Esophagus (tissue), 2 donors: ENCODE results near the gene ZBTB42. TPM values are rescaled to one million over a fixed set of nuclear protein-coding genes. Genes with fewer than 3 reads are reported as not detected.

Source experiments
- H3K27ac ChIP-seq, 2 donors: one replicate each; pipeline ENCODE4 v1.5.1; 2013; ENCODE audit warnings: low read depth in 2 of 2, mild to moderate bottlenecking in 2 of 2, inconsistent platforms in 1 of 2, low read length in 1 of 2, moderate library complexity in 1 of 2
- H3K27me3 ChIP-seq, 2 donors: one replicate each; pipeline ENCODE4 v1.6.1; 2013; ENCODE audit warnings: low read length in 2 of 2, control low read depth in 1 of 2, mild to moderate bottlenecking in 1 of 2; ENCODE audit not compliant: insufficient read depth in 2 of 2, control insufficient read depth in 1 of 2
- H3K36me3 ChIP-seq, 2 donors: one replicate each; pipeline ENCODE4 v1.6.1; 2013; ENCODE audit warnings: low read length in 1 of 2; ENCODE audit not compliant: control insufficient read depth in 2 of 2, insufficient read depth in 2 of 2
- H3K4me1 ChIP-seq, 2 donors: one replicate each; pipeline ENCODE4 v1.6.1; 2013; ENCODE audit warnings: low read length in 1 of 2; ENCODE audit not compliant: control insufficient read depth in 2 of 2, insufficient read depth in 2 of 2
- H3K4me3 ChIP-seq, 2 donors: one replicate each; pipeline ENCODE4 v1.5.1; 2013; ENCODE audit warnings: low read length in 2 of 2, mild to moderate bottlenecking in 2 of 2, low read depth in 1 of 2, moderate library complexity in 1 of 2
- H3K9me3 ChIP-seq, 2 donors: one replicate each; pipeline ENCODE4 v1.6.1; 2013; ENCODE audit warnings: mild to moderate bottlenecking in 2 of 2, low read depth in 1 of 2, low read length in 1 of 2, moderate library complexity in 1 of 2; ENCODE audit not compliant: control insufficient read depth in 2 of 2, insufficient read depth in 1 of 2
- WGBS, 2 donors: extraction: QIAGEN DNeasy Blood & Tissue Kit; methylation state at CpG; one replicate each; pipeline ENCODE4 v1.1.7; 2013; 5-methylcytosine and 5-hydroxymethylcytosine counted together
- polyA plus RNA-seq, 2 donors: library from polyadenylated mRNA; stranded (reverse); fragments of 200-250 nt; gene quantifications; one replicate each; pipeline ENCODE4 v1.2.3, GENCODE V29; 2013
- donor health status: healthy with polysubstance abuse.
- donor health status: Bipolar disorder and iron deficiency.

The ZBTB42 gene
- polyA plus RNA-seq, 2 donors, result 5.0 TPM

DNA sequence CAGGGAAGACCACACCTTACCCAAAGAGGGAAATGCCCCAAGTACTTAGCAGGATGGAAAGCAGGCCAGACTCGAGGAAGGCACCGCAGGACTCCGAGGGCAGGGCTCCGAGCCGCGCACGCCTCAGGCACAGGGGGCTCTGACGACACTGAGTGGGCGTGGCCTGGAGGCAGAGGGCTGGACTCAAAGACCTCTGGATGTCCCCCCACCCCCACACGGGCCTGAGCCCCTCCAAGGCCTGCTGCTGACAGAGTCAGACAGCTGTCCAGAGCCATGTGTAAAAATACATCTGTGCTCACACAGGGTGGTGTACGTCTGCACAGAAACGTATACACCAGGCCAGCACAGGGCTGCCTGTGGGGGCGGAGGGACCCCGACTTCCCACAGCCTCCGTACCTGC is 6.8 kb upstream of the ZBTB42 start:
- peaks cover 0 to 28% of the 10 kb centered on the region in 2 donors for H3K36me3 ChIP-seq
- WGBS, 2 donors, result 6 to 8% methylated on average over 14 to 15 of the region's 15 CpGs
- H3K27me3 ChIP-seq, result no peaks in the 10 kb centered on the region
- H3K4me3 ChIP-seq, result peak overlapping the region; percentile 66 to 82
- peak overlapping the region in 1 of 2 donors; percentile 23 for H3K27ac ChIP-seq
- H3K9me3 ChIP-seq, result no peaks in the 10 kb centered on the region
- peaks cover 12 to 41% of the 10 kb centered on the region in 2 donors for H3K4me1 ChIP-seq

DNA sequence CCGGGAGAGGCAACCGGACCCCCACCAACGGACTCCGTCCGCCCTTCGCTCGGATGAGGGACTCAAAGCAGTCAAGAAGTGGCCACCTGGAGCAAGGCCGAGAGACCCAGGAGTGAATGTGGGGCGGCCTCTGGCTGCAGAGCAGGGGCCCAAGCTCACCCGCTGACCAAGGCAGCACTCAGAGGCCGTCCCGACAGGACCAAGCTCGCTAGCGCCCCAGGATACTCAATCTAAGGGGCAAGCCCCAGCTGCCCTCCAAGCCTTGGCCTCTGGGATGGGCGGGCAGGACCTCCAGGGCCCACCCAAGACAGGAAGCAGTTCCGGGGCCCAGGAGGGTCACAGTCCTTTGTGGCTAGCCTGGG is 6.3 kb upstream of the ZBTB42 start:
- Histone ChIP-seq H3K4me1 (peaks cover 12 to 41% of the 10 kb centered on the region in 2 donors), H3K4me3 (peak overlapping the region; percentile 66 to 82), H3K27ac (peak overlapping the region; percentile 36 to 81), H3K27me3 (no peaks in the 10 kb centered on the region), H3K36me3 (peaks cover 0 to 27% of the 10 kb centered on the region in 2 donors), H3K9me3 (no peaks in the 10 kb centered on the region)
- 3 to 6% methylated on average over 16 of the region's 16 CpGs for WGBS, 2 donors

DNA sequence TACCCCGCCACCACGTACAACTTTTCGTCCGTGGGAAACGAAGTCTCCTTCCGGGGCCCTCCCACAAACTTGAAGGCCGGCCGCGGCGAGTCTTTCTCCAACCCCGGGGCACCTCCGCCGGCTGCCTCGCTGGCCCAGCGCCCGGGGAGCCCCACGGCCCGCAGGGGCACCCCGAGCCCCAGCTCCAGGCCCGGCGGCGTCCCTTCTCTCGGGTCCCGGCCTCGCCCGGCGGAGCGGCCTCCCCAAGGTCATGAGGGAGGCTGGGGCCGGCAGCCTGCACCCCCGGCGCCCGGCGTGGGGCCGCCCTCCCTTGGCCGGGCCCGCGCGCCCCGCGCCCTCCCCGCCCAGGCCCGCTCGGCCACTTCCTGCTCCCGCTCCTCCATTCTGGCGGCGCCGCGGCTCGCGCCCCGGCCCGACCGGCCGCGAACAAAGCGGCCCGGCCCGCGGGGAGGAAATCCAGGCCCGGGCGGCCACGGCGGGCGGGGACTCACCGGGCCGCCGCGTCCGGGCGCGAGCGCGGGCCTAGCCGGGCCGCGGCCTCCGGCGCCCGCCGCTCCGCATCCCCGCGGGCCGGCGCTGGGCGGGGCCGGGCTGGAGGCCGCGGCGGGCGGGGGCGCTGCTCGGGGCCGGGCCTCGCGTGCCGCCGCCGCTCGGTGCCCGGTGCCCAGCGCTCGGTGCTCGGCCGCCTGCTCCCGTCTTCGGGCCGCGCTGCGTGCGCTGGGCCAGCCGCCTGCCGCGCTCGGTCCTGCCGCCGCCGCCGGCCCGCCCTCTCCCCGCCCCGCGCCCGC is 5.7 kb upstream of the ZBTB42 start, which contains the start of gene AKT1:
TSS of gene AKT1 (minus strand) at position 756 of the 788 bp plus-strand sequence. CDS start 3,105 bp downstream, outside the sequence.
- peaks cover 0 to 23% of the 10 kb centered on the region in 2 donors for H3K36me3 ChIP-seq
- WGBS, 2 donors, result 1% methylated on average over 30 to 123 of the region's 124 CpGs
- peak within 1 kb of the TSS; percentile 90 to 93 for H3K27ac ChIP-seq
- peaks cover 12 to 43% of the 10 kb centered on the region in 2 donors for H3K4me1 ChIP-seq
- H3K27me3 ChIP-seq, result no peaks in the 10 kb centered on the region
- no peaks in the 10 kb centered on the region for H3K9me3 ChIP-seq
- H3K4me3 ChIP-seq, result peak within 1 kb of the TSS; percentile 66 to 82

DNA sequence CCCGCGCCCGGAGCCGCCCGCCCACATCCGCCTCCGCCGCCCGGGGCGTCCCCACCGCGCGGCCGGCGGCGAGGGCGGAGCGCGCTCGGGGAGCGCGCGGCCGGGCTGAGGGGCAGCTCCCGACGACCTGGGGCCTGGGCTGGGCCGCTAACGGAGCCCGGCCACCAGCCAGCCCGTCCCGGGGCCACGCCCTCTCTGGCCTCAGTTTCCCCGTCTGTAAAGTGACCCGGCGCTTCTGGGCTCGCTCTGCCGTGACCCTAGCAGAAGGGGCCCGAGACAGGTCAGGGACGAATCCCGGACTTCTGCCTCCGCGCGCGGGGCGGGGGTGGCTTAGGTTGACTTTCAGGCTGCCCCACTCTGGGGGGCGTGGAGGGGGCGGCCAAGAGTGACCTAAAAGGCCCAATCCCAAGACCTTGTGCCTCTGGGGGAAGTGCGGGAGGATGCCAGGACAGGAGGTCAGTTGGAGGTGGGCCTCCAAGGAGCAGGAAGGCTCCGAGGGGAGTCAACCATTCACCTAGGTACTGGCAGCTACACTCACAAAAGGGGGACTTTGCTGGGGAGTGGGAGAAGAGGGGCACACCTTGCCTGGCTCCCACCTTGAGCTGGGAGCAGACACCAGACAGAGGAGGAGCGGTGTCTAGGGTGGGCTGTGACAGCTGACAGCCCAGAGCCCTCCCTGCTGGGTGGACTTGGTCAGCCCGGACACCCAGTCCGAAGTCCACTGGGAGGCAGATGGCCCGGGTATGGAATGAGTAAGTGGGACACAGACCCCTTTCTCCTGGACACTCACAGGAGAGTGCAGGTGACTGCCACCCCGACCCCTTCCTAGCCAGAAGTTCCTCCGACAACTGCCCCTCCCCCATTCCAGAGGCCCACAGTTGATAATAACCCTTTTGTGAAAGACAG is 4.9 kb upstream of the ZBTB42 start:
- Histone ChIP-seq H3K36me3 (peaks cover 0 to 15% of the 10 kb centered on the region in 2 donors), H3K4me3 (peak overlapping the region; percentile 51 to 82), H3K27me3 (no peaks in the 10 kb centered on the region), H3K27ac (peak overlapping the region; percentile 90 to 93), H3K9me3 (no peaks in the 10 kb centered on the region), H3K4me1 (peaks cover 12 to 36% of the 10 kb centered on the region in 2 donors)
- WGBS, 2 donors, result 9 to 10% methylated on average over 51 to 55 of the region's 55 CpGs

DNA sequence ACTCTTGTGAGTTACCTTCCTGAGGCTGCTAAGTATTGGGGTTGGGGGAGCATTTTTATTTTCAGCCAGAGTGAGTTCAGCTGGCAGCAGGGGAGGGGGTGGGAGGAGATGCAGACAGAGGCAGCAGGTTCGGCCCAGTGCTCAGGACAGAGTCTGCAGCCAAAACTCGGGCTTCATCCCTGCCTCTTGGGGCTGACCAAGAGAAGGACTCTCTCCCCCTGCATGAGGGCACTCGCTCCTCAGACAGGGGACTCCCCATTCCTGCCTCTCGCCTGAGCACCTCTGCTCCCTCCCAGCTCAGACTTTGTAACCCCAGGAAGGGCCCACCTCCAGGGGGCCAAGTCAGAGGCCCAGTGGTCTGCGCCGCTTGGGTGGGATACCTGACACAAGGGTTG is 4.2 kb upstream of the ZBTB42 start:
- Histone ChIP-seq H3K36me3 (peaks cover 0 to 10% of the 10 kb centered on the region in 2 donors), H3K4me3 (no peak overlapping the region), H3K27ac (no peak overlapping the region), H3K4me1 (peaks cover 15 to 42% of the 10 kb centered on the region in 2 donors), H3K9me3 (no peaks in the 10 kb centered on the region), H3K27me3 (no peaks in the 10 kb centered on the region)
- 84 to 85% methylated on average over 6 of the region's 6 CpGs for WGBS, 2 donors

DNA sequence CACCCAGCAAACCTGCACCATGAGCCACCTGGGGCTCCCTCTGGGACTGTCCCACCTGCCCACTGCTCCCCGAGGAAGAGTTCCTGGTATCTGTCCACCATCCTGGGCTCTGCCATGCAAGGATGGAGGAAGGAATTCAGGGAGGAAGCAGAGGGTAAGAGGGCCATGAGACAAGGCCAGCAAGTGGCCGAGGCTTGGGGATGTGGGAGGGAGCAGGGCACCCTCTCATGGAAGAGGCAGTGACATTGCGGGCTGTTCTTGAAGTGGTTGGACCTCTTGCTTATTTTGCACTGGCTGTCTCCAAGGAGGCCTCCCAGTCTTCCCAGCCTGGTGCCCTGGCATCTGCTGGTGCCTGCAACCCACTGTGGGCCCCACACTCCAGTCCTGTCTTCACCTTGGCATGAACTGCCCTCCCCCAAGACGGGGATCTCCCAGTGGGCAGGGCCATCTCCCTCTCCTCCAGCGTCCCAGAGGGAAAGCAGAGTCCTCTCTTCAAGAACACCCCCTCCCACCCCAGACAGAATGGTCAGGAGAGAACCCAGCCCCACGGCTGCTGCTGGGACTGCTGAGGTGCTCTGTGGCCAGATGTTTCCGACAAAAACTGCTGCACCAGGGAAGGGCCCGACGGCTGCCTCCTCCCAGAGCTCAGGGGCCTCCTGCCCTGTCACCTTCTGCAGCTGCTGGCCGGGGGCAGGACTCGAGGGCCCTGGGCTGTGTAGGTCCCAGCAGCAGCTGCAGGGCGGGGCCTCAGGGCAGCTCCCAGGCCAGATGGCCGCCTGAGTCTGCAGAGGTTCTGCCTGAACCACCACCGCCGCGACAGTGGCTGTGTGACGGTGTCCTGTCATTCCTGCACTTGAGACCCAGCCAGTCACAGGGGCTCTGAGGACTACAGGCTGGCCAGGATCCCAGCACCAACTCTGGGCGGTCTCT is 3.5 kb upstream of the ZBTB42 start:
- H3K4me1 ChIP-seq, result peaks cover 13 to 42% of the 10 kb centered on the region in 2 donors
- no peaks in the 10 kb centered on the region for H3K27me3 ChIP-seq
- peak overlapping the region; percentile 8 to 15 for H3K27ac ChIP-seq
- 57 to 60% methylated on average over 18 of the region's 18 CpGs for WGBS, 2 donors
- H3K36me3 ChIP-seq, result peaks cover 0 to 8% of the 10 kb centered on the region in 2 donors
- H3K9me3 ChIP-seq, result no peaks in the 10 kb centered on the region
- no peak overlapping the region for H3K4me3 ChIP-seq

DNA sequence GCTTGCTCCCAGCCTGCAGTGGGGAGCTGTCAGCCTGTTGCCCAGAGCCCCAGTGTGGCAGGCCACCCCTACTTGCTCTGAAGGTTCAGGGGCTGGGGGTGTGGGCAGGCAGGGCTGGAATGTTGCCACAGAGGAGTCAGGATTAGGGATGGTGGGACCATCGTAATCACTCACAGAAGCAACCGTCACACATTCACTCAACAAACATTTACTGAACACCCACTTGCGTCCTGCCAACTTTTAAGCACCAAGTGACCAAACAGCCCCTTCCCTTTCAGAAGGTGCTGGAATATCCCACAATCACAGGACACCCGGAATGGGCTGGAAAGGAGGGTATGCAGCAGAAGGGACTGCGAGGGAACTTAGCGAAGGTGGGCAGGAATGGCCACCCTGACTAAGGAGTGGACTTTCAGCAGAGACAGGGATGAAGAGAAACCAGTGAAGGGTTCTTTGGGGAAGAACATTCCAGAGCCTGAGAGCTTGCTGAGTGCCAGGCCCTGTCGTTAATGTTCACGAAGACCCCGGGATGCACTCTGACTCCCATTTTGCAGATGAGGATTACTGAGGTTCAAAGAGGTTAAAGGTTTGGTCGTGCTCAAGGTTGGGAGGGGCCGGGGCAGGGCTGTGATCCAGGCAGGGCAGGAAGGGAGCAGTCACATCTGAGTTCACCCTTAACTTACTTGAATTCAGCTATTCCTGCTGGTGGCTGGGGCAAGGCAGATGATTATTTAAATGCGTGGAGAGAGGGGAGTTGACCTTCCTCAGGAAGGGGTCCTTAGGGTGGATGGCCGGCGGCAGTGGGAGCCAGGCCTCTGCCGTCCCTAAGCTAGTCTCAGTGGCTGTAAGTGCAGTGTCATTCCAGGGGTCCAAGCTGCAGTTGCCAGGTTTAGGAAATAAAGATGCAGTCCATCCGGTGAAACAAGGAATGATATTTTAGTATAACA is 2.3 kb upstream of the ZBTB42 start:
- no peaks in the 10 kb centered on the region for H3K27me3 ChIP-seq
- H3K36me3 ChIP-seq, result peaks cover 0 to 6% of the 10 kb centered on the region in 2 donors
- 78% methylated on average over 16 of the region's 16 CpGs for WGBS, 2 donors
- H3K27ac ChIP-seq, result peak overlapping the region; percentile 85 to 94
- no peak overlapping the region for H3K4me3 ChIP-seq
- H3K4me1 ChIP-seq, result peaks cover 10 to 37% of the 10 kb centered on the region in 2 donors
- H3K9me3 ChIP-seq, result no peaks in the 10 kb centered on the region

DNA sequence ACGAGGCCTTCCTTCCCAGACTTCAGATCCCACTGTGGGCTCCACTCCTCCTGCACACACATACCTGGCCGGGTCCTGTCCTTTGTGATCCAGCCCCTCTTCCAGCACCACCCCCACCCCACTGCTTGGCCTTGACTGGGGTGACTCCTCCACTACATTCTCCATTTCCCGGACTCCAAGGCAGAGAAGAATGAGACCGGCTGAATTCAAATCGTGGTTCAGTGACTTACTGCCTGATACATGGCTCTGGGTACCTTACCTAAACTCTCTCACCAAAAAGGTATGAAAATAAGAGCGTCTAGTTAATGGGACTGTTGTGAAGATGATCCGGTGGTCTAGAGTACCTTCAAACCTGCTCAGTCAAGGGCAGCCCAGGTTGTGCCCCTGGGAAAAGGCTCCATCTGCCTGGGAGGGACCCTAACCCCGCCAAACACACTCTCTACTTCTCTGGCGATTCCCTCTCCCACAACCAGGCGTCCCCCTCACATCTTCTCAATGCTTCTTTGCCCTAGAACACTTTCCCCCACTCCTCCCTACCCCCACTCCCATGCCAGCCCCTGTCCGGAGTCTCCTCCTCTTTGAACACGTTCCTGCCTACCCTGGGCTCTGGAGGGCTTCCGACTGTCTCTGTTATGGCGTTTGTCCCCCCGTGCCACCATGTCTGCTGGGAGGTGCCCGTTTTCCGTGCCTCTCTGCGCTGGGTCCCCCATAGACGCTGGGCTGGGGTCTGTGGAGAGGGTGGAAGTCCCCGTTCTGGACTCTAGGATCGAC is 1.5 kb upstream of the ZBTB42 start:
- Histone ChIP-seq H3K4me3 (peak overlapping the region in 1 of 2 donors; percentile 69), H3K4me1 (peaks cover 8 to 32% of the 10 kb centered on the region in 2 donors), H3K27ac (peak overlapping the region; percentile 85 to 94), H3K36me3 (peaks cover 0 to 6% of the 10 kb centered on the region in 2 donors), H3K27me3 (no peaks in the 10 kb centered on the region), H3K9me3 (no peaks in the 10 kb centered on the region)
- WGBS, 2 donors, result 40 to 44% methylated on average over 21 of the region's 21 CpGs
